ENCODE results near the gene SATB2.

The SATB2 gene

DNA sequence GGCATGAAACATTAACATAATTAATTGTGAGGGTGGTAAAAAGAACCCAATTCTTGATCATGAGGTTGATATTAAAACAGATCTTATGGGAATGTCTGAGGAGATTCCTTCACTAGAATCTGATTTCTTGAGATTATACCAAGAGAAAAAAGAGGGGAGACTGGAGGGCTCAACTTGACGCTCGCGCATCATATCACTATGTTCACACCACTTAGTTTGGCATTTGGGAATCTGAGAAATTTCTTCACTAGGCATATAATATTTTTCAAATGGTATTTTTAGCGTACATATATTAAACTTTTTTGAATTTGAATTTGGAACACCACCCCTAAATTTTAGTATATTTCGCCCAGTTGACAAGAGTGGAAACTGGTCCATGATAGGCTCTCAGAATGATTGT is 140.1 kb downstream of the SATB2 start:
- no peak for DNase-seq

DNA sequence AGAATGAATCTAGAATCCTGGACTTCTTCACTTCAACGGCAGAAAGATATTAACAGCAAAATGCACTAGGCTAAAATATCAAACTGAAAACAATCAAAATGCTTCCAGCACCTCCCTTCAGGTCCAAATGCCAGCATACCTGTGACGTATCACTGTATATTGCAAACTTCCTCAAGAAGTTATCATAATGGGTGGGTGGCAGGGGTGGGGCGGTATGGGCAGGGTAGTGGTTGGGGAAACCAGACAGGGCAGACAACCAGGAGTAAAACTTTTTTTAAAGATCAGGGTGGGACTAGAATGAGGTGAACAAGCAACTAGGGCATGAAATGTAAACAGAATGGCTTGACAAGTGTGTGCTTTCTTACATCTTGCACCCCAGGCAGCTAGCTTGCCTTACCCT is 140.9 kb downstream of the SATB2 start:
- no peak for DNase-seq

DNA sequence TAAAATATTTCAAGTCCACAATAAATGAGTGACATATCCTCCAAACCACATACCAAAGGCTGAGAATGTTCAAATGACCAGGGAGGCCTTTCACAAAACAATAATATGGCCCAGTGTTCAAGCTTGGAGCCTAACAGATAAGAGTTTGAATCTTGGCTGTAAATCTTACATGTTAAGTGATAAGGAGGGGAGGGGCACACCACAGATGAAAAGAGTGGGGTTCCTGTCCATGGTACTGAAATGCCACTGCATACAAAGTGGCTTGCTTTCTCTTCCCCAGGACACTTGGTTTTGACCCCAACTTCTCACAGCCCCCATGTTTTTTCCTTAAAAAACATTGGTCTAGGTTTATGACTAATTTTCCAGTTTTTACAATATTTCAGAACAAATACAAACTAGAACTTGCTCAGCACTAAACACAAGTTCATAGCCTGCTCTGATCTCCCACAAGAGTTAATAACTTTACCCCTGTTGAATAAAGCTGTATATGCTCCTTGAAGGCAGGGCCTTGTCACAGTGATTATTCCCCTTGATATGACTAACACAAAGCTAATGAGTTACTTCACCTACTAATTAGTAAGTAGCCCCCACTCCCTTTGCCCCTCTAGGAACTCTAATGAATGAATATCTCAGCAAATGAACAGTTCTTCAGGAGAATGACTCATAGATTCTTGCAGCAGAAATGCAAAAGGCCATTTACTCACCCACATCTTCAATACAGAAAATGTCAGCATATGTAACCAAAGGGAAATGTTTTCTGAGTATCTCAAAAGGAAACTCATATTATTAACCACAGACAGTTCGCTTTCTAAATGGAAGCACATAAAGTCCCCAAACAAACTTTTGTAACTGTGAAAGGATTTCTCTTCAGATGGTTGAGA is 142.2 kb downstream of the SATB2 start:
- DNase-seq: no peak

DNA sequence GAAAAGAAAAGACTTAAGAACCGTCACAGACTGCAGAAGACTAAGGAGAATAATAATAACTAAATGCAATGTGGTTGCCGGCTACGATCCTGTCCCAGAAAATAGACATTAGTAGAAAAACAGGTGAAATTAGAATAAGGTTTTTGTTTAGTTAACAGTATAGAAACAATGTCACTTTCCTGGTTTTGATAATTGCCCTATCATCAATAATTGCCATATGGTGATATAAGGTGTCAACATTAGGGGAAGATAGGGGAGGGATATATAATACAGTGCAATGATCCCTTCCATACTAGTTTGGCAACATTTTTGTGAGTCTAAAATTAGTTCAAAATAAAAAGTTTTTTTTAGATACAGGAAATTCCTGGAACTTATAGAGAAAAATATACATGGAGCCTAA is 144.8 kb downstream of the SATB2 start:
- DNase-seq: no peak

DNA sequence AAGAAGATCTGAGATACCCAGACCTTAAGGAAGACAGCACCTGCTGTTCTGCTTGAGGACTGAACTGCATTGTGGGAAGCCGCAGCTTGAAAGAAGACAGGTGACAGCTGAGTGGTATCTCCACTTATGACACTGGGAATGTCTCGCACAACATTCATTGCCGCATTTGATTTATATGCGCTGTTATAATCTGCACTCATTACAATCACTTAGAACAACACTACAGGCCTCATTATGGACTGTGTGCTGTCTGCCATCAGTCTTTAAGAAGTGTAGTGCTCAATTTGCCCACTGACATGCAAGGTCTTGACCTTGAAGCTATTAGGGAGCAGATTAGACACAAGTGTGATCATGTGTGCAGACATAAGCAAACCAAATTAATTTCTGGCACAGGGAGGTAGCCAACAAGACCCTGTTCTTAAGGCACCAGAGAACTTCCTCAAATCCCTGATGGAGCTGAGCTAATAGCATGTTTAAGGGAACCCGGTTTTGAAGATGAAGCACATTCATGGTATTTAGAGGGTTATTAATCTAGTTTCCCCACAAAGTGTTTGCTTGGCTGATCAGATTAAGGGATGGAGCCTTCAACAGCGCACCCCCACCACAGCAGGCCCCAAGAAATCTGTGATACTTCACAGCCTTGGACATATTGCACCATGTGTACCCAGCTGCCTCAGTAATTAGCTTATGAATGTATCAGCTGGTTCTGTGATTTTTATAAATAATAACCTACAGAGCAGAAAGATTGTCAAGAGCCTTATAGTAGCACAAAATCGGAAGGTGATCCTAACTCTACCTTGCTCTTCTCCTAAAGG is 146.8 kb downstream of the SATB2 start:
- no peak for DNase-seq

DNA sequence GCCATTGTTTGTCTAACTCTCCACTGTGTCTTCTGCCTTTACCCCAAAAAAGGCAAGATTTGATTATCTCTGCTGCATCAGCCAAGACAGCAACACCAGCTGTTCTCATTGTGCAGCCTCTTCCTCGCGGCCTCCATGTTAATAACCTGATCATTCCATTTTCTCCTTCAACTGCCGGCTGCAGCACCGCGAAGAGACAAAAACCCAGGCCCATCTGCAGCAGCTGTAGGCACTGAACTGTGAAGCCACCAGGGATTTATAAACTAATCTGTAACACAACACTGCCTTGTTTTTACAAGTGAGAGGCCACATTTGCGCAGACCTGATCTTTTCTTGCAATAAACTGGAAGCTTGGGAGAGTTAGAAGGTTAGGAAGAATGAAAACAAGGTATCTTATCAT is 147.8 kb downstream of the SATB2 start:
- no peak for DNase-seq

DNA sequence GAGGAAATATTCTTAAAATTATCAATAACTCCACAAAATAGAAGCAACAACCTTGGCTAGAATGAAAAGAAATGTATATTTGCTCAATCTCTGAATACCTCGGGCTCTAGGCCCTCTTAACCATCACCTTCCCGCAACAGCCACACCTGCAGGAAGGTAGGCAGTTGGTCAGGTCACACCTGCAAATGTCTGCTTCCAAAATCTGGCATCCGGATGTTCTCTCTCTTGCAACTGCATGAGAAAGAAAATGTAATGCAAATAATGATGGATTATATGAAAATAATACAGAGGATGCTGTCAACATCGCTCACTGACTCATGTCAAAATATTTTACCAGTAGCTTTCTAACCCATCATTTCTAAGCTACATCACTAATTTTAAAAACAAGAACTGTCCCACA is 148.3 kb downstream of the SATB2 start:
- DNase-seq: no peak

DNA sequence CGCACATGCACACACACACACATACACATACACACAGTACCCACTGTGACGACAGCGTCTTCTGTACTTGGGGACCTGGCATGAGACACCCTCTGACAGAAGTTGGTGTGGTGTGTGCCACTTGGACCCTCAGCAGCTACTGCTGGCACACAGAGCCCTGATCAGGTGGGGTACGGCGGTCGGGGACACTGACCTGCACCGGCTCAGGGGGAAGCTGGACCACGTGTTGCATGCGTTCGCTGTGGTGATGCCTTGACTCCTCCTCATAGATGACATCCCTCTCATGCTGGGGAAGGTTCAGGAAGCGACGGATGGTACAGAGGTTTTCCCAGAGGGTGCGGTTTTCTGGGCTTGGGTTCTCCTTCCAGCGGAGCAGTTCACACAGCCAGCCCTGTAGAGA is 149.2 kb downstream of the SATB2 start:
- DNase-seq: no peak

- DNase-seq: no peak
Observed at GRCh38 chr2:199307461-199307860, 150.3 kb downstream of the SATB2 start.

DNA sequence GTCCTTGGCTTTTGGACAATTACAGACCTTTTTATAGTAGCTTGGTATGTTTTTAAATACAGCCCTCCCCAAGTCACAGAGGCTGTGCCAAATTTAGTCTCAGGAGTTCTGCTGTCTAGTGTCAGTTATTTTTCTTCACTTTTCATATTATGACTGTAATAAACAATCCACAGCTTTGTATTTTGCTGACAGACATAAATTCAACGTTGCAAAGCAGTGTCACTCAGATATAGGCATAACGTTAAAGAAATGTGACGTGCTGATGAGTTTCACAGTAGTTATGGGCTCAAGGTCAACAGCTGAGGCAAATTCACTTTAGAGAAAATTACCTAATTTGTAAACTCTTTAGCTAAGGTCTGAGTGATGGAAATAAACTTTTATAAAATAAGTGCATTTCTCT is 151.6 kb downstream of the SATB2 start:
- no peak for DNase-seq

DNA sequence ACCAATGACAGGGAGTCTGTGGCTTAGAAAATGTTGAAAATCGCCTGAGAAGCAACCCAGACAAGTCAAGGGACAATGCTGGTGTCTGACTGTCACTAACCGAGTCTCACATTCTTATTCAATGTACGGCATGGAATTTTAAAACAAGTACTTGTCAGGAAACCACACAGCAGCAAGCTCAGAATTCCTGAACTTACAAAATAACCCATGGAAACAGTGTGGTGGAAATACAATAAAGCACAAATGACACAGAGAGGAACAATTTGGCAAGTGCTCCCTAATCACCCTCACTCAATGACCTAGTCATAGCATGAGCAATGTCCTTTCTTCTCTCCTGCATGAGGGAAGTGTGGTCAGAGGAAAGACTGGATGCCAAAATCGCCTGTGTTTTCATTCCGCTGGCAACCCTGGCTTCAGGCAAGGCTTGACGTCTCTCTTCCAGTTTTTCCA is 154.0 kb downstream of the SATB2 start:
- no peak for DNase-seq

DNA sequence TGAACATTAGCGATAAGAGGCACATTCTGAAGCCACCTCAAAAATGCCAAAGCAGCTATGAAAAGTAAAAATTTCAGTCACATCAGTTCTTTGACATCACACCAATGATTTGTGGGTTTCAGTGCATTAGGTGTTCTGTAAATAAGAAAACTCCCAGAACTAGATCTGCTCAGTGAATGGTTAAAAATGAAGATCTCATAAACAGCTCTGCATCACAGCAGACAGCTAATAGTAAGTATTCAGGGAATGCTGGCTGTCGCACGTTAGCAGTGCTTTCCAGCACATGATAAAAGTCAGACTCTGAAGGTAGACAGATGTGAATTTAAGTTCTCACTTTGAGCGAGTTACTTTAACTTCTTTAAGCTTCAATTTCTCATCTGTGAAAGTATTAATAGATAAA is 154.9 kb downstream of the SATB2 start:
- DNase-seq: no peak

GRCh38 chr2:199288424-199288823 is 169.3 kb downstream of the SATB2 start:
- DNase-seq: no peak

DNA sequence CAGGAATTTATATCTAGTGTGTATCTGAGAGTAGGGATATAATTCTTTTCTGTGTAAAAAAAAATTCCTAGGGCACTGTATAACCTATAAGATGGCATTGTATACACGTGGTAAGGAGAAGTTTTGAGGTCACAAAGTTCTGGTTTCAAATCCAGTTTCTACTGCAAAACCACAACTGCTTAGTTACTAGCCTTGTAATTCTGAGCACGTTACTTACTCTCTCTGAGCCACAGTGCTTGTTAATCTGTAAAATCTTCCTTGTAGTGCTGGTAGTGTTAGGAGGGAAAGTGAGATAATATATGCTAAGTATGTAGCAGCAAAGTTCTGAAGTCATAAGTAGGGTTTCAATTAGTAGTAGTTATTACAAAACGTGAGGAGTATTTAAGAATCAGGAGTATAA is 175.4 kb downstream of the SATB2 start:
- DNase-seq: no peak

- DNase-seq: no peak
Observed at GRCh38 chr2:199279146-199279545, 178.6 kb downstream of the SATB2 start.

DNA sequence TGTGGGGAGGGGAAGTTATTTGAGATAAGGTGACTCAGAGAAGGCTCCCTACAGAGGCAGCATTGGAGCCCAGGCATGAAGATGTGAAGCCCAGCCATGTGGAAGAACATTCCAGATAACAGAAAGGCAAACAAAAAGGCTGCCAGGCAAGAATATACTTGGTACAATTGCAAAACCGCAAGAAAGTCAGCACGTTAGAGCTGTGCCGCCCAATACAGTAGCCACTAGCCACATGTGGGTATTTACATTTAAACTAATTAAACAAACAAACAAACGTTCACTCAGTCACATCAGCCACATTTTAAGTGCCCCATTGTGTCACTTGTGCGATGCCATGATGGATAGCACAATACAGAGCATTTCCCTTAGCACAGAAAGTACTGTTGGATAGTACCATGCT is 179.6 kb downstream of the SATB2 start:
- DNase-seq: no peak

DNA sequence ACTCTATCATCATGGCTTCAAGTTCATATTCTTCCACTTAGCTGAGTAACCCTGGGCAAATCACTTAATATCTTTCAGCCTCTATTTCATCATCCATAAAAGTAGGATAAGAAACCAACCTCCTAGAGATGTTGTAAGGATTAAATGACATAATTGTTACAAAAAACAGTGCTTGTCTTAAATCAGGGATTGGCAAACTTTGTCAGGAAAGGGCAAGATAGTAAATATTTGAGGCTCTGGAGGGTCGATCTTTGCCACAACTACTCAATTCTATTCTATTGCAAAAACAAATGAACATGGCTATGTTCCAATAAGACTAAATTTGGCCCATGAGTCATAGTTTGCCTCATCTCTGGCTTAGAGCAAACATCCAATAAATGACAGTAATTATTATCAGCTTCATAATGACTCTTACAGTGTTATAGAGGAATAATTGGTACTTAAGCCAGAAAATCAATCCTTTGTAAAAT is 184.7 kb downstream of the SATB2 start:
- no peak for DNase-seq

- no peak for DNase-seq
Observed at GRCh38 chr2:199261936-199262335, 195.8 kb downstream of the SATB2 start.

DNA sequence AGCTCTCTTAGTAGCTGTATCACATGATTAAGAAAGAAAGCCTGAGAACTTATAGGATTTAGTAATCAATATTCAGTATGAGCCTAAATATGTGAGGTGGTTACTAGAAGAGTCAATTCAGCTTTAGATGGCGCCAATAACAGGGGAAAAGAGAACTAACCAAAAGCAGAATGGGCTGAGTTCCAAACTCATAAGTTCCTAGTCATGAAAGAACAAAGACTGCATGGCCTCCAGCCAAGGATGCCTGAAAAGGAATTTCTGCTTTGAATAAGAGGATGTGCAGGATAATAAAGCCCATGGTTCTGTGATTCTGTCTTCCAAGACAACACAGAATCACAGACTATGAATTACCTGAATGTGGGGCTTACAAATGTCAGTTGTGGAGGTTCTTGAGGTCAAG is 196.5 kb downstream of the SATB2 start:
- no peak for DNase-seq

GRCh38 chr2:199259671-199260070 is 198.1 kb downstream of the SATB2 start:
- DNase-seq: no peak

GRCh38 chr2:199258291-199258690 is 199.4 kb downstream of the SATB2 start:
- DNase-seq: no peak

- DNase-seq: no peak
Observed at GRCh38 chr2:199257261-199258224, 200.2 kb downstream of the SATB2 start.

- no peak for DNase-seq
Observed at GRCh38 chr2:199230091-199230490, 227.6 kb downstream of the SATB2 start.
